Tibial artery (tissue), 4 donors: ENCODE data around the gene EXD3.
"Not testable (repeated sequence)": the region's sequence is repeated elsewhere in the genome, so short reads cannot be mapped to it uniquely, and the experiment has no call there.

Experiments
- DNase-seq, 2 donors: peaks; one replicate each; pipeline ENCODE4 v3.0.0-alpha.2; 2019
- H3K27ac ChIP-seq, 2 donors: fragments of 200-600 bp; sonication (generic) in 1 of 2; 1 replicate in 1 of 2; 2 replicates in 1 of 2; pipeline ENCODE4 v1.5.1; 2018 to 2019; ENCODE audit warnings: mild to moderate bottlenecking in 1 of 2
- H3K27me3 ChIP-seq, 2 donors: fragments of 200-600 bp; sonication (generic) in 1 of 2; one replicate each; pipeline versions ENCODE4 v1.5.1 to v1.6.0; 2016 to 2019
- H3K36me3 ChIP-seq, 3 donors: fragments of 200-600 bp; sonication (generic) in 2 of 3; one replicate each; pipeline ENCODE4 v1.5.1; 2016 to 2019; ENCODE audit warnings: mild to moderate bottlenecking in 2 of 3
- H3K4me1 ChIP-seq, 4 donors: fragments of 200-600 bp; sonication (generic) in 2 of 4; 1 replicate in 3 of 4; 2 replicates in 1 of 4; pipeline ENCODE4 v1.5.1; 2016 to 2019
- H3K4me3 ChIP-seq, 2 donors: fragments of 200-600 bp; sonication (generic) in 1 of 2; 1 replicate in 1 of 2; 2 replicates in 1 of 2; pipeline ENCODE4 v1.5.1; 2018 to 2019; ENCODE audit warnings: mild to moderate bottlenecking in 2 of 2
- H3K9me3 ChIP-seq, 3 donors: fragments of 200-600 bp; sonication (generic) in 1 of 3; one replicate each; pipeline ENCODE4 v1.5.1; 2016 to 2019
- intact Hi-C: fragments of 100-400 bp; cut with DNase I; formaldehyde crosslinking; loops from one replicate; pipeline ENCODE4 v1.15.0; 2023; ENCODE audit warnings: low total_unique reads
- TF ChIP-seq, protein P1 (sequence below), 2 experiments: fragments of 200-600 bp in 1 of 2; fragments of 450-650 bp in 1 of 2; IDR thresholded peaks; one replicate each; pipeline ENCODE4 v1.5.1; 2017 to 2019; ENCODE audit warnings: antibody characterized with exemption in 2 of 2, mild to moderate bottlenecking in 1 of 2, moderate library complexity in 1 of 2

Gene EXD3, protein sequence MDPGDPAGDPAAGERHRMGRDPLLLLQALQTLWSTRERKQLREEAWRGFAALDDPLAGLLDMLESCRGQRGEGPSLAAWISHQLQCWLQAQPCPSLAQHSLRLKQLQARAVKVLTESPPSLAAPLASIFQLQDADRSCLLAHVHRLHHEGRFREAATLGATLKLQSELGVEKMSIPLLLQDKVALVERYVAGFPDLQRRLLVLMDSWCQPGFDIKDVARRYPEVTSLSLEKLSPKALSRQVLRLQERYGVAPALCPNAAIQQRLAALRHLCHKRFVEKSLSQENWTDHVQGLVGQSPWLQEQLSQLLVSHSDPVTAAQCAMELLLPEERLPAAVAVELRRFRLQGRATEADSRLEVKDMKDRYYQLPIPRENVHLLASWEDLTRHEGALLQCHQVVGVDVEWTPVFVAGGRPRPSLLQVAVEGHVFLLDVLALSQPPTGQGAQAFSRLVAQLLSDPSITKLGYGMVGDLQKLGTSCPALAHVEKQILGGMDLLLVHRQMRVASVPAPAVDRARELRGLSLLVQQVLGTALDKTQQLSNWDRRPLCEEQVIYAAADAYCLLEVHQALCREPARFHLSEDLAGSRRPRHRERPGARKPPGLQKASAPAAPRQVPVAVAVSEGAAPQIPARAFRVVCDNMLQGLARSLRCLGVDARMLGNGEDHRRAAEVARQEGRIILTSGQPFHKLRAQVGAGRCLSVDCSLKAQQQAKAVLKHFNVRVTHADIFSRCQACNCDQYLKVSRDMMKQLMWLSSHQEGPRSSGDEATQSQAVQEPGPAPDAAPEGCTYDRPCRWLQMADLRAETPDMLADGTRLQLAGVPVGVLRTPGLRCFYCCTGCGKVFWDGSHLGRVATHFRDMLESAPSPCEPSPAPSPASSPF

GRCh38 chr9:137422604-137423513 lies at the start of gene EXD3, which contains the start of gene NOXA1:
Gene EXD3, minus strand, starts transcription at chr9:137423162. Its CDS starts 27,805 bp downstream, at chr9:137395357.
Gene NOXA1, plus strand, starts transcription at chr9:137423393. Its CDS starts 137 bp downstream, at chr9:137423530.
- Histone ChIP-seq H3K4me1 (peaks cover 0 to 26% (median 18%) of the 10 kb centered on the region in 4 donors), H3K9me3 (no peaks in the 10 kb centered on the region), H3K36me3 (no peaks in the 10 kb centered on the region), H3K27me3 (no peaks in the 10 kb centered on the region), H3K27ac (peak within 1 kb of the TSS; percentile 66), H3K4me3 (peak within 1 kb of the TSS; percentile 72 to 83)
- intact Hi-C loops: loop anchor here (5.0 kb wide), 1 partner anchor 536 kb away; the partner anchor contains the start of gene TRAF2
- TF ChIP-seq, protein P1, sequence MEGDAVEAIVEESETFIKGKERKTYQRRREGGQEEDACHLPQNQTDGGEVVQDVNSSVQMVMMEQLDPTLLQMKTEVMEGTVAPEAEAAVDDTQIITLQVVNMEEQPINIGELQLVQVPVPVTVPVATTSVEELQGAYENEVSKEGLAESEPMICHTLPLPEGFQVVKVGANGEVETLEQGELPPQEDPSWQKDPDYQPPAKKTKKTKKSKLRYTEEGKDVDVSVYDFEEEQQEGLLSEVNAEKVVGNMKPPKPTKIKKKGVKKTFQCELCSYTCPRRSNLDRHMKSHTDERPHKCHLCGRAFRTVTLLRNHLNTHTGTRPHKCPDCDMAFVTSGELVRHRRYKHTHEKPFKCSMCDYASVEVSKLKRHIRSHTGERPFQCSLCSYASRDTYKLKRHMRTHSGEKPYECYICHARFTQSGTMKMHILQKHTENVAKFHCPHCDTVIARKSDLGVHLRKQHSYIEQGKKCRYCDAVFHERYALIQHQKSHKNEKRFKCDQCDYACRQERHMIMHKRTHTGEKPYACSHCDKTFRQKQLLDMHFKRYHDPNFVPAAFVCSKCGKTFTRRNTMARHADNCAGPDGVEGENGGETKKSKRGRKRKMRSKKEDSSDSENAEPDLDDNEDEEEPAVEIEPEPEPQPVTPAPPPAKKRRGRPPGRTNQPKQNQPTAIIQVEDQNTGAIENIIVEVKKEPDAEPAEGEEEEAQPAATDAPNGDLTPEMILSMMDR (IDR thresholded peaks at IDR 0.05): peak; percentile 56 to 81
- DNase-seq: peak; percentile 85 to 94

GRCh38 chr9:137470785-137471184 lies 47.8 kb upstream of the EXD3 start:
- H3K4me3 ChIP-seq: no peak overlapping the region

DNA sequence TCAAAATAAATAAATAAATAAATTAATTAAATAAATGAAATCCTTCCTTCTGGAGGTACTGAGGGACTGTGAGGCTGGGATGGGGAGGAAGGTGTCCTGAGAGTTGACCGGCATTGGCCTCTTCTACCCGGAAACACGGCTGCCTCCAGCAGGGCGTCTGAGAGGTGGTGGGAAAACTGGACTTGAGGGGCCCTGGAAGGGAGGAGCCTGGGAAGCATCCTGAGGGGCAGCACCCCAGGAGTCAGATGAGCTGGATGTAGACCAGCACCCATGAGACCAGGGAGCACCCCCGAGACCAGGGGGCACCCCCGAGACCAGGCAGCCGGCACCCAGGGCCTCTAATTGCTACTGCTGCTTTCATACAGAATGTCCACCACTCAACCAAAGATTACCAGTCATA lies 44.9 kb upstream of the EXD3 start:
- Histone ChIP-seq H3K36me3 (peaks cover 0 to 25% (median 0%) of the 10 kb centered on the region in 3 donors), H3K27me3 (no peaks in the 10 kb centered on the region), H3K27ac (no peak overlapping the region), H3K4me3 (no peak overlapping the region), H3K4me1 (no peaks in the 10 kb centered on the region), H3K9me3 (no peaks in the 10 kb centered on the region)
- intact Hi-C loops: loop anchor here (10.0 kb wide), 1 partner anchor 67 kb away; no protein-coding TSS in a partner anchor
- TF ChIP-seq, protein P1 (IDR thresholded peaks at IDR 0.05): no peak
- DNase-seq: peak in 1 of 2 donors; percentile 56

More at GRCh38 chr9:137470785-137471184, 47.8 kb upstream of the EXD3 start:
- H3K9me3 ChIP-seq: peaks cover 0 to 8% (median 7%) of the 10 kb centered on the region in 3 donors
- H3K27me3 ChIP-seq: no peaks in the 10 kb centered on the region
- H3K36me3 ChIP-seq: peaks cover 8 to 21% (median 8%) of the 10 kb centered on the region in 3 donors
- peak in 1 of 2 donors; percentile 39 for DNase-seq
- no peak overlapping the region for H3K27ac ChIP-seq
- TF ChIP-seq, protein P1 (IDR thresholded peaks at IDR 0.05): no peak
- intact Hi-C loops: no loop called here
- no peaks in the 10 kb centered on the region for H3K4me1 ChIP-seq

DNA sequence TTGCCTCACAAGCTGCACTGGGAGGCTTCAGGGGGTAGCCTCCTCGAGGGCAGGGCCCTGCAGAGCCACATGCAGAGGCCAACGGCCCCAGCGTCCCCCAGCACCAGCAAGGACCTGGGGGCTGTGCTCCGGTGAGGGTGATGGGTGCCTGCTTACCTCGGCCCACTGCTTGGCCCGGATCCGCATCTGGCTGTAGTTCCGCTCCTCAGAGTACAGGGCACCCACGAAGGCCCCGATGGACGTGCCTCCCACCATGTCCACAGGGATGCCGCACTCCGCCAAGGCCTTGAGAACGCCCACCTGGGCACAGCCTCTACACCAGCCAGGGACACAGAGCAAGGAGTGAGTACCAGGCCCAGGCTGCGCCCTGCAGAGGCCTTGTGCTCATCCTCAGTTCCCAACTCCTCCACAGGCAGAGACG lies 44.2 kb upstream of the EXD3 start:
- H3K4me1 ChIP-seq: no peaks in the 10 kb centered on the region

GRCh38 chr9:137466389-137467085 lies 43.6 kb upstream of the EXD3 start:
- intact Hi-C loops: loop anchor here (10.0 kb wide), 1 partner anchor 68 kb away; no protein-coding TSS in a partner anchor
- peak in 1 of 2 donors; percentile 53 for DNase-seq
- H3K4me3 ChIP-seq, H3K4me1 ChIP-seq, H3K9me3 ChIP-seq, H3K27me3 ChIP-seq, H3K27ac ChIP-seq: not testable (repeated sequence)
- H3K36me3 ChIP-seq: peaks cover 0 to 34% (median 0%) of the 10 kb centered on the region in 3 donors

More for the DNA sequence above, 44.2 kb upstream of the EXD3 start:
- peak in 1 of 2 donors; percentile 54 for DNase-seq
- TF ChIP-seq, protein P1 (IDR thresholded peaks at IDR 0.05): no peak
- Histone ChIP-seq H3K9me3 (no peaks in the 10 kb centered on the region), H3K4me3 (no peak overlapping the region), H3K27me3 (no peaks in the 10 kb centered on the region), H3K27ac (no peak overlapping the region), H3K36me3 (peaks cover 0 to 27% (median 0%) of the 10 kb centered on the region in 3 donors)
- intact Hi-C loops: loop anchor here (10.0 kb wide), 1 partner anchor 68 kb away; no protein-coding TSS in a partner anchor
